NCI-H1694 treated with DMSO at 0.1 percent for 48 hours (cell line): ENCODE measurements around the gene PROX1.
"Not testable (repeated sequence)": the region's sequence is repeated elsewhere in the genome, so short reads cannot be mapped to it uniquely, and the experiment has no call there.

Experiments
- DNase-seq: peaks from one replicate; lab custom pipeline; 2025; lab: John Stamatoyannopoulos, UW

The PROX1 gene

GRCh38 chr1:214072426-214073157 lies 84.8 kb downstream of the PROX1 start:
- peak; percentile 14 for DNase-seq

GRCh38 chr1:214074477-214074876 lies 86.7 kb downstream of the PROX1 start:
- DNase-seq = no peak

- DNase-seq = no peak
Observed at GRCh38 chr1:214075305-214075998, 87.7 kb downstream of the PROX1 start.

GRCh38 chr1:214075999-214076707 lies 88.4 kb downstream of the PROX1 start:
- no peak for DNase-seq

GRCh38 chr1:214076708-214077065 lies 88.9 kb downstream of the PROX1 start:
- no peak for DNase-seq

- no peak for DNase-seq
Observed at GRCh38 chr1:214078950-214079349, 91.2 kb downstream of the PROX1 start.

- no peak for DNase-seq
Observed at GRCh38 chr1:214085325-214085724, 97.6 kb downstream of the PROX1 start.

- no peak for DNase-seq
Observed at GRCh38 chr1:214086945-214087344, 99.2 kb downstream of the PROX1 start.

GRCh38 chr1:214089003-214089402 lies 101.2 kb downstream of the PROX1 start:
- not testable (repeated sequence) for DNase-seq
